ENCODE measurements around the gene IFNL4.
"Not testable (repeated sequence)": the region's sequence is repeated elsewhere in the genome, so short reads cannot be mapped to it uniquely, and the experiment has no call there.

Gene IFNL4

GRCh38 chr19:39230096-39230764 lies 18.4 kb downstream of the IFNL4 start:
- Histone ChIP-seq H3K36me3 (ENCODE audit: insufficient read depth, low read length) (no peaks in the 10 kb centered on the region), H3K9me3 (ENCODE audit: low read length) (no peaks in the 10 kb centered on the region), H3K4me1 (ENCODE audit: insufficient read depth, low read length) (no peaks in the 10 kb centered on the region), H3K4me3 (ENCODE audit: low read length) (no peak overlapping the region), H3K27me3 (ENCODE audit: insufficient read depth, low read length) (peaks cover 5% of the 10 kb centered on the region), H2AFZ (ENCODE audit: low read depth, low read length) (no peak overlapping the region)

- Histone ChIP-seq H2AFZ (ENCODE audit: low read depth, low read length) (no peak overlapping the region), H3K36me3 (ENCODE audit: insufficient read depth, low read length) (no peaks in the 10 kb centered on the region), H3K9me3 (ENCODE audit: low read length) (no peaks in the 10 kb centered on the region), H3K4me3 (ENCODE audit: low read length) (no peak overlapping the region), H3K4me1 (ENCODE audit: insufficient read depth, low read length) (no peaks in the 10 kb centered on the region), H3K27me3 (ENCODE audit: insufficient read depth, low read length) (peaks cover 5% of the 10 kb centered on the region)
These were observed 23.7 kb downstream of the IFNL4 start for GRCh38 chr19:39224910-39225309.

- no peak overlapping the region for H2AFZ ChIP-seq (ENCODE audit: low read depth, low read length)
- no peaks in the 10 kb centered on the region for H3K36me3 ChIP-seq (ENCODE audit: insufficient read depth, low read length)
- H3K9me3 ChIP-seq (ENCODE audit: low read length), result no peaks in the 10 kb centered on the region
- H3K4me1 ChIP-seq (ENCODE audit: insufficient read depth, low read length), result no peaks in the 10 kb centered on the region
- H3K4me3 ChIP-seq (ENCODE audit: low read length), result no peak overlapping the region
- H3K27me3 ChIP-seq (ENCODE audit: insufficient read depth, low read length), result peaks cover 5% of the 10 kb centered on the region
These were observed 24.9 kb downstream of the IFNL4 start for GRCh38 chr19:39223703-39224279.

- not testable (repeated sequence) for H3K36me3 ChIP-seq (ENCODE audit: insufficient read depth, low read length); H3K9me3 ChIP-seq (ENCODE audit: low read length); H3K27me3 ChIP-seq (ENCODE audit: insufficient read depth, low read length); H2AFZ ChIP-seq (ENCODE audit: low read depth, low read length); H3K4me1 ChIP-seq (ENCODE audit: insufficient read depth, low read length); H3K4me3 ChIP-seq (ENCODE audit: low read length)
These were observed 29.5 kb downstream of the IFNL4 start for GRCh38 chr19:39219108-39219507.

- Histone ChIP-seq H3K4me1 (ENCODE audit: insufficient read depth, low read length) (no peaks in the 10 kb centered on the region), H3K4me3 (ENCODE audit: low read length) (no peak overlapping the region), H3K36me3 (ENCODE audit: insufficient read depth, low read length) (no peaks in the 10 kb centered on the region), H3K27me3 (ENCODE audit: insufficient read depth, low read length) (peaks cover 3% of the 10 kb centered on the region), H3K9me3 (ENCODE audit: low read length) (no peaks in the 10 kb centered on the region), H2AFZ (ENCODE audit: low read depth, low read length) (no peak overlapping the region)
These were observed 30.2 kb downstream of the IFNL4 start for GRCh38 chr19:39218230-39219007.

- no peaks in the 10 kb centered on the region for H3K9me3 ChIP-seq (ENCODE audit: low read length)
- peaks cover 3% of the 10 kb centered on the region for H3K27me3 ChIP-seq (ENCODE audit: insufficient read depth, low read length)
- H3K36me3 ChIP-seq (ENCODE audit: insufficient read depth, low read length), result no peaks in the 10 kb centered on the region
- H3K4me3 ChIP-seq (ENCODE audit: low read length), result no peak overlapping the region
- H3K4me1 ChIP-seq (ENCODE audit: insufficient read depth, low read length), result no peaks in the 10 kb centered on the region
- H2AFZ ChIP-seq (ENCODE audit: low read depth, low read length), result no peak overlapping the region
These were observed 31.6 kb downstream of the IFNL4 start for GRCh38 chr19:39217094-39217493.

GRCh38 chr19:39215323-39215722 lies 33.3 kb downstream of the IFNL4 start:
- H2AFZ ChIP-seq (ENCODE audit: low read depth, low read length); H3K4me1 ChIP-seq (ENCODE audit: insufficient read depth, low read length); H3K27me3 ChIP-seq (ENCODE audit: insufficient read depth, low read length); H3K4me3 ChIP-seq (ENCODE audit: low read length); H3K36me3 ChIP-seq (ENCODE audit: insufficient read depth, low read length); H3K9me3 ChIP-seq (ENCODE audit: low read length): not testable (repeated sequence)

- H2AFZ ChIP-seq (ENCODE audit: low read depth, low read length), result no peak overlapping the region
- no peaks in the 10 kb centered on the region for H3K4me1 ChIP-seq (ENCODE audit: insufficient read depth, low read length)
- no peaks in the 10 kb centered on the region for H3K9me3 ChIP-seq (ENCODE audit: low read length)
- H3K27me3 ChIP-seq (ENCODE audit: insufficient read depth, low read length), result no peaks in the 10 kb centered on the region
- H3K4me3 ChIP-seq (ENCODE audit: low read length), result no peak overlapping the region
- no peaks in the 10 kb centered on the region for H3K36me3 ChIP-seq (ENCODE audit: insufficient read depth, low read length)
These were observed 36.3 kb downstream of the IFNL4 start for GRCh38 chr19:39212375-39212742.

- H3K9me3 ChIP-seq (ENCODE audit: low read length), result no peaks in the 10 kb centered on the region
- H2AFZ ChIP-seq (ENCODE audit: low read depth, low read length), result no peak overlapping the region
- H3K27me3 ChIP-seq (ENCODE audit: insufficient read depth, low read length), result no peaks in the 10 kb centered on the region
- no peak overlapping the region for H3K4me3 ChIP-seq (ENCODE audit: low read length)
- H3K36me3 ChIP-seq (ENCODE audit: insufficient read depth, low read length), result no peaks in the 10 kb centered on the region
- no peaks in the 10 kb centered on the region for H3K4me1 ChIP-seq (ENCODE audit: insufficient read depth, low read length)
These were observed 36.8 kb downstream of the IFNL4 start for GRCh38 chr19:39211731-39212374.

GRCh38 chr19:39209196-39209595 lies 39.5 kb downstream of the IFNL4 start:
- Histone ChIP-seq H3K36me3 (ENCODE audit: insufficient read depth, low read length) (no peaks in the 10 kb centered on the region), H3K27me3 (ENCODE audit: insufficient read depth, low read length) (no peaks in the 10 kb centered on the region), H2AFZ (ENCODE audit: low read depth, low read length) (no peak overlapping the region), H3K4me3 (ENCODE audit: low read length) (no peak overlapping the region), H3K4me1 (ENCODE audit: insufficient read depth, low read length) (no peaks in the 10 kb centered on the region), H3K9me3 (ENCODE audit: low read length) (no peaks in the 10 kb centered on the region)

GRCh38 chr19:39208175-39208795 lies 40.4 kb downstream of the IFNL4 start:
- Histone ChIP-seq H3K27me3 (ENCODE audit: insufficient read depth, low read length) (no peaks in the 10 kb centered on the region), H3K9me3 (ENCODE audit: low read length) (no peaks in the 10 kb centered on the region), H3K4me3 (ENCODE audit: low read length) (no peak overlapping the region), H2AFZ (ENCODE audit: low read depth, low read length) (no peak overlapping the region), H3K36me3 (ENCODE audit: insufficient read depth, low read length) (no peaks in the 10 kb centered on the region), H3K4me1 (ENCODE audit: insufficient read depth, low read length) (no peaks in the 10 kb centered on the region)

GRCh38 chr19:39207293-39207836 lies 41.3 kb downstream of the IFNL4 start:
- Histone ChIP-seq H3K4me1 (ENCODE audit: insufficient read depth, low read length) (no peaks in the 10 kb centered on the region), H3K4me3 (ENCODE audit: low read length) (no peak overlapping the region), H2AFZ (ENCODE audit: low read depth, low read length) (no peak overlapping the region), H3K36me3 (ENCODE audit: insufficient read depth, low read length) (no peaks in the 10 kb centered on the region), H3K9me3 (ENCODE audit: low read length) (no peaks in the 10 kb centered on the region), H3K27me3 (ENCODE audit: insufficient read depth, low read length) (no peaks in the 10 kb centered on the region)

- Histone ChIP-seq H3K27me3 (ENCODE audit: insufficient read depth, low read length) (no peaks in the 10 kb centered on the region), H2AFZ (ENCODE audit: low read depth, low read length) (no peak overlapping the region), H3K4me3 (ENCODE audit: low read length) (no peak overlapping the region), H3K4me1 (ENCODE audit: insufficient read depth, low read length) (no peaks in the 10 kb centered on the region), H3K9me3 (ENCODE audit: low read length) (no peaks in the 10 kb centered on the region), H3K36me3 (ENCODE audit: insufficient read depth, low read length) (no peaks in the 10 kb centered on the region)
These were observed 42.5 kb downstream of the IFNL4 start for GRCh38 chr19:39206122-39206521.
